GM18868 (cell line): ENCODE data around the gene FBXO46.
"Not testable (repeated sequence)": the region's sequence is repeated elsewhere in the genome, so short reads cannot be mapped to it uniquely, and the experiment has no call there.

Experiments used
- ATAC-seq: cut with Tn5 transposase; IDR thresholded peaks from one replicate; pipeline ENCODE4 v1.9.1; 2021; ENCODE audit warnings: mild to moderate bottlenecking, moderate library complexity; ENCODE audit not compliant: unreplicated experiment

FBXO46 gene

DNA sequence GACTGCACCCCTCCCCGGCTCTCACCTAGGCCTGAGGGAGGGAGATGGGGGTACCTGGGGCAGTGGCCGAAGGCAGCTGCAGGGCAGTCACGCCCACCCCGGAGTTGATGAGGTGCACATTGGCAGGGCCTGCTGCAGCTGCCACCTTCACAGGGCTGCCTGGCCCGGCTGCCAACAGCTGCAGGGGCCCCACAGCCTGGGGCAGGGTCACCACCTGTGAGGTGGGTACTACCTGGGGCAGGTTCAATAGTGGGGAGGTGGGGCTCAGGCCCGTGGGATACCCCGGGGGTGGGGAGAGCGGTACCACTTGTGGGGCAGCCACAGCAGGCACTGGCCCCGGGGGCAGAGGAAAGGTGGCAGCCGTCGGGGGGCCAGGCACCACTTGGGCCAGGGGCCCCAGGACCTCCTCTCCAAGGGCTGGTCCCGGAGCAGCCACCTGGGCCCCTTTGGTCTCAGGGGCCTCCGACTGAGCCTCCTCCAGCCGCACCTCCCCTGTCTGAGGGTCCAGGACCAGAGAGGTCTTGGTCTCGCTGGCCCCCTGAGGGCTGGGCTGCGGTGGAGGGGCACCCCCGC is 35.7 kb upstream of the FBXO46 start:
- ATAC-seq, result no peak

DNA sequence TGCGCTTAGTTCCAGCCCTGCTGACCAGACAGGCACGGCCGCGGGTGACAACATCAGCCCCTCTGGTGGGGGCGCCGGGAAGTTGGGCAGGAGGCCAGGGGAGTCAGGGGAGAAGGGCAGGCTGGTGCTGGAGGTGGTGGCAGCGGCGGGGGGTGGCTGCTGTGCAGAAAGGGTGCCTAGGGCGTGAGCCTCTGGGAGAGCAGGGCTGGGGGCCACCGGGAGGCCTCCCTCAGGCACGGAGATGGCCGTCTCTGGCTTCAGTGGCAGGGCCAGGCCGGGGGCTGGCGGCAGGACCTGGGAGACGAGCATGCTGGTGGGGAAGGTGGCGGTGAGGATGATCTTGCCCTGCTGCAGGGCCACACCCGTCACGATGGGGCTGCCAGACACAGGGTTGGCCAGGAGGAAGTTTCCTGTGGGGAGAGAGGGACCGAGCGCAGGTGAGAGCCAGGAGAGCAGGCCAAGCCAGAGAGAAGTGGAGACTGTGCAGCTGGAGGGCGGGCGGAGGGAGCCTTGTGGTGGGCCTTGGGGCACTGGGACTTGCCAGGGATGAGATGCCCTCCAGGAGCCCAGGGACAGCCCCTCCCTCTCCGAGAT is 35.1 kb upstream of the FBXO46 start:
- no peak for ATAC-seq

DNA sequence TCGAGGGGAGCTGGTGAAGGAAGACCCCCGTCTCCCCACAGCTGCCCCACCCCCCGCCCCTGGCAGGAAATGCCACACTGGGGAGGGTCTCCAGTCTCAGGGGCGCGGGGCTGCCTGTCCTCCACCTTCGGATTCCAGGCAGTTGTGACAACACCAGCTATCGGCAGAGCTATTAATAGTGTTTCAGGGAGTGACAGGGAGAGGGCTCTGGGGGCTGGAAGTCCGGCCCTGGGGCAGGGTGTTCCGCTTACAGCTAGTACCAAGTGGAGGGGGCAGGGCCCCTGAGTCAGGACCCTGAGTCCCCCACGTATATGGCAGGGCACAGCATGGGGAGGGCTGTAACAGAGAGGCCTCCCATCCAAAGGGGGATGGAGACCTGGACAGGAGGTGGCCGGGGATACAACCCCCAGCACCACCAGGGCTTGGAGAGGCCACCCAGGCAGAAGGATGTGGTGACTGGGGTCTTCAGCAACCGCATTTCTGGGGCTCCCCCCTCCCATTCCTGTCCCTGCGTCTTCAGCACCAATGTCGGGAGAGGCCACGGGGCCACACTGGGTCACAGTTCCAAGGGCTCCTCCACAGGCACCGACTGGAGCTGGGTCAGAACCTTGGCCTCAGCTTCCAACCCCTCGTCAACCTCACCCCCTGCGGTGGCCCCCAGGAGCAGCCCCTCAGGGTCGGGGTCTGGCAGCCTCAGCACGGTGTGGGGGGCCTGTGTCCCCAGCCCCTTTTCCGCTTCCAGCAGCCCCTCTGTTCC is 34.4 kb upstream of the FBXO46 start:
- ATAC-seq, result no peak

DNA sequence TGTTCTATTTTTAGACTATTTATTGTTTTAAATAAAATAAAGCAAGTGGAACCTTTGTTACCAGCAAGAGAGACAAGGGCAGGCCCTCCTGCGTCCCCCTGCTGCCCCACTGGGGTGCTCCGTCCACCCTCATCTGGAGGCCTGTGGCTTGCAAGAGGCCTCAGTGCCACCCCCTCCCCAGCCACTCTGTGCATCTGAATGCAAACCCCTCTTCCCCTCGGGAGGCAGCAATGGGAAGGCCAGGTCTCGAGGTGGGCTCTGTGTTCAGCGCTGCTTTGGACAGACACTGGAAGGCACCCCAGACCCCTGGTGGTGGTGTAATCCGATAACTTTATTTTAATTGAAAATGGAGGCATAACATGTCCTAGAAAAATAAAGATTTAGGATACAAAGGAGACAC is 33.8 kb upstream of the FBXO46 start:
- no peak for ATAC-seq

DNA sequence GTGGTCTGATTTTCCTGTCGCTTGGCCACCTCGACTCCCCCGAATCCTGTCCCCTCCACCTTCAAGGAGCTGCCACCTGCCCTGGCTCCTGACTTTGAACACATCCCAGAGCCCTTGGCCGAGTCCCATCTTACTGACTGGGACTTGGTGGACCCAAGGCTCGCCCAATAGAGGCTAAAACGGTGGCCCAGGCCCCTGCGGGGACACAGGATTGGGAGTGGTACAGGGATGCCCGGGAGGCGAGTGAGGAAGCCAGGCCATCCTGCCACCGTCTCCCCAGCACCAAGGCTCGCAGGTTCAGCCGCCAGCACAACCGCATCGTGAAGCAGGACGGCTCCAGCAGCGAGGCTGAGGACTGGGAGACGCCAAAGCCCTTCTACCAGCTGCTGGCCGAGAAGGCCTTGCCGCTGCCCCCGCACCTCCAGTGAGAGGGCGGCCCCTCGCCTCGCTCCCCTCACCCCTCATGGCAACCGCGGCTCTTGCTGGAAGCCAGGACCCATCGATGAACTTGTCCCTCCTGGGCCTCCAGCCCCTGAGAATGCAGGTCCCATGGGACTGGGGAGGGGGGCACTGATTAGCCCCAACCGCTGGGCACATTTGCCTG is 33.1 kb upstream of the FBXO46 start:
- no peak for ATAC-seq

DNA sequence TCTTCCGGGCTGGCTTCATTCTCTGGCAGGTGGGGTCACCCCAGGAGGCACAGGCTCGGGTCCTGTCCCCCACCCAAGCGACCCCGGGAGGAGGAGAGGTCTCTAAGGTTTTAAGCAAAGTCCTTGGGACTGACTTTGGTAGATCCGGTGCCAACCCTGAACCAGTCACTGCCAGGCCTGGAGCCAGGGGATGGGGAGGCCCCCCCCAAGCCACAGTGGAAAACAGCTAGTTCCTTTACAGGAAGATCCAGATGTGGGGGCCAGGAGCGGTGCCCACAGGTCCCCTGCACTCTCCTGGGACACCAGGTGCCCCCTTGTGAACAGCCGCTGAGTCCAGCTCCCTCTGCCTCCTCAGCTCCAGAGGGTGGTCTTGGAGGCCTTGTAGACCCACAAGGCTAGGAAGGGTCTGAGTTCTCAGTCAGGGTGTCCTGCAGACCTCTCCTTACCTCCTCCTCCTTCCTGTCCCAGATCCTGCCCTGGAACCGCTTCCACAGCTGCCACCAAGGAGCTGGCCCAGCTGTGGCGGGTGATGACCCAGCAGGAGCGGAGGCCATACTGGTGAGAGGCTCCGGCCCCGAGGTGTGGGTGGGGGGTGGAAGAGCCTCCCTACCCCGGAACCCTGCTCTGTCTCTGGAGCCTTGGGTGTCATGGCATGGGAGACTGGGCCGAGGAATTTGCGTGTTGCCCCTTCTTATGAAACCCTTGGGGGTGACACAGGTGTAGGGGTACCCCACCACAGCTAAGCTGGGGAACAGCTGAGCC is 32.4 kb upstream of the FBXO46 start:
- ATAC-seq, result no peak

DNA sequence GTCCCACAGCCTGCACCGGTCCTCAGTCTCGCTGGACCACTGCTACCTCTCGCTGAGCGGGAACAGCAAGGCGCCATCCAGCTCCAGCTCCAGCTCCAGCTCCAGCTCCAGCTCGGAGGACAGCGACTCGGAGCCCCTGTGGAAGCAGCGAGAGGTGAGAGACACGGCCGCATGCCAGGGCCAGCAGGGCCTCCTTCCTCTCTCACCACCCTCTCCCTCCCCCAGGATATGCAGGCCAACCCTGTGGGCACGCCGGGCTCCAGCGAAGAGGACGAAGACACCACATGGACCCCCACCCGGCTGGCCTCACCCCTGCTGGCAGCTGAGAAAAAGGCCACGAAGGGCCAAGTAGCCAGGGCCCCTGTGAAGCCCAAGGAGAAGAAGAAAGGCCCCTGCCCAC is 31.0 kb upstream of the FBXO46 start:
- no peak for ATAC-seq

DNA sequence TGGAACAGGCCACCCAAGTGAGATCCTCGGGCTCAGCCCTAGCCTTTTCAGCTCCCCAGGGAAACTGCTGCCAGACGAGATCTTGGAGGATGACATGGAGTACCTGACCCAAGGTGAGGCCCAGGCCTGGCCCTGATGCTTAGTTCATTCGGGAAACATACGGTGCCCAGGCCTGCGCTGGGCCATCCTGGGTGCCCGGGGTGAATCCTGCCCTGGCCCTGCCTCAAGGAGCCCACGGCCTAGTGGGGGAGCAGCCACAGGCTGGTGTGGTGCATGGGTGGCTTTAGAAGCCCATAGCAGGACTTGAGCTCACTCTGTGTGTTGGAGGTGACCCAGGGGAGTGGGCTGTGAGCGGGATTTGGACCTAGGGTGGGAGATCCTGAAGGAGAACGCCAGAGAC is 28.2 kb upstream of the FBXO46 start:
- ATAC-seq, result no peak

DNA sequence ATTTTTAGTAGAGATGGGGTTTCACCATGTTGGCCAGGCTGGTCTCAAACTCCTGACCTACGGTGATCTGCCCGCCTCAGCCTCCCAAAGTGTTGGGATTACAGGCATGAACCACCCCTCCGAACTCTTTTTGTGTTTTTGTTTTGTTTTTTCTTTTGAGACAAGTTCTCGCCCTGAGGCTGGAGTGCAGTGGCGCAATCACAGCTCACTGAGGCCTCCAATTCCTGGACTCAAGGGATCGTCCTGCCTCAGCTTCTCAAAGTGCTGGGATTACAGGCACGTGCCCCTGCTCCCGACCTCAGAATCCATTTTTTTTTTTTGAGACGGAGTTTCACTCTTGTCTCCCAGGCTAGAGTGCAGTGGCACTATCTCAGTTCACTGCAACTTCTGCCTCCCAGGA is 27.0 kb upstream of the FBXO46 start:
- ATAC-seq, result no peak

DNA sequence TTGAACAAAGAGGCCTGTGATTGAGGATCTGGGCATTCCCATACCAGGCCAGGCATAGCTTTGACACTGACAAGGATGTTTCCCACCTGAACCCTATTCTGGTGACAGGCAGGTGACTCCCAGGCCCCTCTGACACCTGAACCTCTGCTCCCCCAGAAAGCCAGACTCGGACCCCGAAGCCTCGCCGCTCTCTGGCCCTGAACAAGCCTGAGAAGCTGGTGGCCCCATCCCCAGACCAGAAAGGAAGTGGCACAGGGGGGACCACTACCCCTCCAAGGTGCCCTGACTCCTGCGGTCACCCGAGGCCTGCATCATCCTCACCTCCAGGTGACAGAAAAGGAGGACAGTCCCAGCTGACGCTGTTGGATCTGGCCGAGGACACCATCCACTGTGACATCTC is 23.6 kb upstream of the FBXO46 start:
- ATAC-seq, result no peak

DNA sequence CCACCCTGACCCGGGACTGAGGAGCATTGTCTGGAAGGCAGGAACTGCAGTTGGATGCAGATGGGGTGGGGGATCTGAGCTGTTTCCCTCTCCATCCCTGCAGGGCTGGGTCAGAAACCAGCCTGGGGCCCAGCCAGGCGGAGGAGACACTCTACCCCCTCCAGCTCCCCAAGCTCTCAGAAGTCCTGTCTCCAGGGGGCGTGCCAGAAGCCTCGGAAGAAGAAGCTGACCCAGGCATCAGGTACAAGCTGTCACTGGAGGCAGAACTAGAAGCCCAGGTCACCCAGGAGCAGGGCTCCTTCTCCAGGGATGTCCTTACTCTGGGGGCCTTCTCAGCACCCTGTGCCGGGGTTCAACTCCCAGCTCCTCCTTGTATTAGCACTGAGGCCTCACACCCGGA is 22.9 kb upstream of the FBXO46 start:
- ATAC-seq, result no peak

DNA sequence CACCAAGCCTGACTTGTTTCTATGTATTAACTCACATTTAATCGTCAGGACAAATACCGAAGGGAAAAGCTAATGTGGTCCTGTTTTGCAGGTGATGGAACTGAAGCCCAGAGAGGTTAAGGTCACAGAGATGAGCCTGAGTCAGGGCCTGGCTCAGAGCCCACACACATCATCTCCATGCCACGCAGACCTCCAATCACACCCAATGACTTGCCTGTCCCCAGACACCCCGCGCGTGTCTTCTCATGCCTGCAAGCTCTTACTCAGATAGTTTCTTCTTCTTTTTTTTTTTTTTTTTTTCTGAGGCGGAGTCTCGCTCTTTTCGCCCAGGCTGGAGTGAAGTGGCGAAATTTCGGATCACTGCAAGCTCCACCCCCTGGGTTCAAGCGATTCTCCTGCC is 21.9 kb upstream of the FBXO46 start:
- ATAC-seq, result no peak

DNA sequence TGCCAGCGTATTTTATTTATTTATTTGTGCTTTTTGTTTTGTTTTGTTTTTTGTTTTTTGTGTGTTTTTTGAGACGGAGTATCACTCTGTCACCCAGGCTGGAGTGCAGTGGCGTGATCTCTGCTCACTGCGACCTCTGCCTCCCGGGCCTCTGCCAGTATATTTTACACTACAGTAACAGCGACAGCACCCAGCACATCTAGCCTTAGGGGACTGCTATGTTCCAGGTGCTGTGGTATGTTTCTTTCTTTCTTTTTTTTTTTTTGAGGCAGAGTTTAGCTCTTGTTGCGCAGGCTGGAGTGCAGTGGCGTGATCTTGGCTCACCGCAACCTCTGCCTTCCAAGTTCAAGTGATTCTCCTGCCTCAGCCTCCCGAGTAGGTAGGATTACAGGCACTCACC is 20.8 kb upstream of the FBXO46 start:
- not testable (repeated sequence) for ATAC-seq

DNA sequence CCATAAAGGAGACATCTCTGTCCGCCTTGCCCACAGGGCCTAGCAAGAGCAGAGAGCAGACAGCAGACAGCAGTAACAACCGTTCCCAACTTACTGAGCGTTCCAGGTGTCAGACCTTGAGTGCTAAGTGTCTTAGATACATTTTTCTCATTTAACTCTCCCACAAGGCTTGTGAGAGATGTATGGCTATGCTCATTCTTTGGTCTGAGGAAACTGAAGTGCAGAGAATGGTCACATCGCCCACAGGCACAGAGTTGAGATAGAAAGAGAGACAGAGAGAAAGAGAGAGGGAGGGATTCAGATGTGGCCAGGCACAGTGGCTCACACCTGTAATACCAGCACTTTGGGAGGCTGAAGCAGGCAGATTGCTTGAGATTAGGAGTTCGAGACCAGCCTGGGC is 16.8 kb upstream of the FBXO46 start:
- no peak for ATAC-seq

DNA sequence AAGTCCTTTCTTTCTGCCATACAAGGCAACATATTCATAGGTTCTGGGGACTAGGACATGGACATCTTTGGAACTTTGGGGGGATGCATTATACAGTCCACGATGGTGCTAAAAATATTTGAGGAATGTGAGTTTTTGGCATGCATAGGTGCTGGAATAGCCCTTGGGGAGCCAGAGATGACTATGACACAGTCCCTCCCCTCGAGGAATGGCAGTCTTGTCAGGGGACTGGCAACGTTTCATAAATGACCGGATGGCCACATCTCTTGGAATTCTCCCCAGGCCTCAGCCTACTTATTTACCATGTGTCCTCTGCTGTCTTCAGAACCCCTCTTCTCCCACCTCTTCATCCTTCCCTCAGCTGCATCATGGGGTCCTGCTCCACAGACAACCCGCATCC is 16.2 kb upstream of the FBXO46 start:
- no peak for ATAC-seq

DNA sequence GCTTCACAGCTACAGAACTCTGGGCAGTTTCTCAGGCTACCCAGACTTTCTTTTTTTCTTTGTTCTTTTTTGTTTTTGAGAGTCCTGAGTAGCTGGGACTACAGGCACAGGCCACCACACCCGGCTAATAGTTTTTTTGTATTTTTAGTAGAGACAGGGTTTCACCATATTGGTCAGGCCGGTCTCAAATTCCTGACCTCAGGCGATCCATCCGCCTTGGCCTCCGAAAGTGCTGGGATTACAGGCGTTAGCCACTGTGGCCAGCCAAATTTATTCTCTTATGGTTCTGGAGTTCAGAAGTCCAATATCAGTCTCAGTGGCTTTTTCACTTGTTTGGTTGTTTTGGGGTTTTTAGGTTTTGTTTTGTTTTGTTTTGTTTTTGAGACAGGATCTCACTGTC is 14.9 kb upstream of the FBXO46 start:
- ATAC-seq, result no peak

DNA sequence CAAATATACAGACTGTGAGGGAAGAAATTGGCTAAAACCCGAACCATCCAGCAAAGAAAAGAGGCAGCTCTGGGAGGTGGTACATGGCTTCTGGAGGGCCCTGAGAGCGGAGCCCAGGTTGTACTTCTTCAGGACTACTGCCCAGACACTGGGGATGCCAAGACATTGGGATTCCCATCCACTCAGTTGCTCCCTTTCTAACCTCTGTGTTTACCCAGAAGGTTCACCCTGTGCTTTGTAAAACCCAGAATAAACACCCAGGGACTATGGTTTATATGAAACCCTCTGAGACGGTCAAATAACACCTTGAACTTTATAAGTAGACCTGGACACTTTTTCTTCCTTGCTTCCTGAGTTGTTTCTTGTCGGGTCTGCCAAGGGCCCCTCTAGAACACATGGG is 12.3 kb upstream of the FBXO46 start:
- no peak for ATAC-seq

DNA sequence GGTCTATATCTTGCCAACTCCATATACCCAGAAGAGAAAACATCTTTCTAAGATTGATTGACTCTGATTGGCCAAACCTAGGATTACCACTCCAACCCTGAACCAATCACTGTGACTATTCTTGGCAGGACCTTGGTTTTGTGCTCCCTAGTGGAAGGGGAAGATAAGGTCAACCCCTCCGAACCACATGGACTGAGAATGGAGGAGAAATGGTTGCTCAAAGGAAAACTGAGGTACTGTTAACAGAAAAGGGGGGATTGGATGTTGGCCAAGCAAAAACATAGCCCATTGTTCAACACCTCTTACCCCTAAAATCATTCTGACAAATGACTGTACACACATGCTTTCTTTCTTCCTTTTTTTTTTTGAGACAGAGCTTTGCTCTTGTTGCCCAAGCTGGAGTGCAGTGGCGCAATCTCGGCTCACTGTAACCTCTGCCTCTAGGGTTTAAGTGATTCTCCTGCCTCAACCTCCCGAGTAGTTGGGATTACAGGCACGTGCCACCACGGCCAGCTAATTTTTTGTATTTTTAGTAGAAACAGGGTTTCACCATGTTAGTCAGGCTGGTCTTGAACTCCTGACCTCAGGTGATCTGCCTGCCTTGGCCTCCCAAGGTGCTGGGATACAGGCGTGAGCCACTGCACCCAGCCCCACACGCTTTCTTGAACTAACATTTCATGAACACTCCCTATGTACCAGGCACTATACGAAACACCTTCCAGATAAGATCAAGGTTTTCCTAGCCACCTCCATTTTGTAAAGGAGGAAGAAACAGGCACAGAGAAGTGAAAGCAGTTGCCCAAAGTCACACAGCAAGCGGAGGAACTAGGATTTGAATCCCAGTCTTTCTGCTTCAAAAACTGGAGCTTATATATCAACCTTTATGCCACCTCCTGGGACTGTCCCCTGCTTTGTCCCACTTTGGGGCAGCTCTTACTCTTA is 9.1 kb upstream of the FBXO46 start:
- no peak for ATAC-seq

DNA sequence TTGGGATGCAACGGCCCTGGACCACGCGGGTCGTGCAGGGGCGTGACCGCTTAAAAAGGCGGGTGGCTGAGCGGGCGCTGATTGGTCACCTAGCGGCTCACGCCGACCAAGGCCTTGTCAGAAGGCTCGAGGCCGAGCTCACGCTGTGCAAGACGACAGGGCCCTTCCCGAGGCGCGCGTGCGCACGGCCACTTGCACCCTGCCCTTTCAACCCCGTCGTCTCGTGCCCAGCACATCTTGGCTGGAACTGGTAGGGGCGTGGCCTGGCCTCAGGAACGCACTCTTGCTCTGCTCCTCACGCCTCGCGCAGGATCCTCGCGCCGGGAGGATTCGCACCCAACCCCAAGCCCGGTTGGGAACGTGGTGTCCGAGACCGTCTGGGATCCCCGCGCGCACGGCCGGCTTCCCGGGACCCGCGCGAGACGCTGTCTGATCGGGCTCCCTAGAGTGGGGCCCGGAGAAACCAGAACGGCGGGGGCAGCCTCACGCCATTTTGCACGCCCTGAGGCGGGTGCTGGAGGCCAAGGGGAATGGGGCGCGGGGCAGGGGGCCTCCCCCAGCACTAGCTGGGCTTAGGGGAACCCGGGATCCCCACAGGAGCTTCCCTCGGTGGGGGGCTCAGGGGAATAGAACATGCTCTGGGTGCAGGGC is 2.6 kb upstream of the FBXO46 start, which contains the start of gene MEIOSIN:
MEIOSIN (plus strand) TSS at position 280 of the 651 bp plus-strand sequence. CDS start 1,938 bp downstream, outside the sequence.
- no peak for ATAC-seq
